ENCODE measurements around the gene TEX30.
A peak's percentile ranks its signal among the peaks of the same experiment; 100 is the strongest.

DNA sequence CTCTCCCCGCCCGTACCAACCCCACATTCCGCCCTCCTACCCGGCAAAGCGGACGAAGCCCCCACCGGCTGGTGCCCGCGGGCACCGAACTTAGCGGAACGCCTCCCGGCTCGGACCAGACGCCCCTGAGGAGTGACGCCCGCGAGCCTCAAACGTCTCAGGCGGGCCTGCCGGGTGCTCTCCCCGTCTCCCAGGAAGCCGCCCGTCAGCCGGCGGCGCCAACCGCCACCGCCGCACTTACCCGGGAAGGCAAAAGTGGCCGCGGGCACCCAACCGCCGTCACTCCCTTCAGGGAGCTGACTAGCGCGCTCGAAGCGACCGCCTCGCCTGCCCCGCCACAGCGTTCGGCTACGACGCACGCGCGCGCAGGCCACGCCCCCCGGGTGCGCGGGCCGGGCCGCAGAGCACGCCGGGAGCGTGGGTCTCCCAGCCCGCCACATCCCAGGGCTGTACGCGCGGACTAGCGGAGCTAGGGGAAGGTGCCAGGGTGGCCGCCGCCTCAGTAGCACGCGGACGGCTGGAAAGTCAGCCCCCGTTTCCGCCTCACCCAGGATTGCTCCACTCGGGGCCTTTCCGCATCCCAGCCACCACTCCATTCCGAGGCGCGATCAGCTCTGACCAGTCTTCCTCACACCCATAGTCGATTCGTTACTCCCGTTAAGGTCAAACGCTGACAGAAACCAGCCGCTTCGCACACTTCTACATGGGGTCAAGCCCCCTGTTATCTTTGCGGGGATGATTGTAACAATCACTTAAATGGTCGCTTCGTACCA, at the start of gene TEX30:
- TF ChIP-seq, protein P1, sequence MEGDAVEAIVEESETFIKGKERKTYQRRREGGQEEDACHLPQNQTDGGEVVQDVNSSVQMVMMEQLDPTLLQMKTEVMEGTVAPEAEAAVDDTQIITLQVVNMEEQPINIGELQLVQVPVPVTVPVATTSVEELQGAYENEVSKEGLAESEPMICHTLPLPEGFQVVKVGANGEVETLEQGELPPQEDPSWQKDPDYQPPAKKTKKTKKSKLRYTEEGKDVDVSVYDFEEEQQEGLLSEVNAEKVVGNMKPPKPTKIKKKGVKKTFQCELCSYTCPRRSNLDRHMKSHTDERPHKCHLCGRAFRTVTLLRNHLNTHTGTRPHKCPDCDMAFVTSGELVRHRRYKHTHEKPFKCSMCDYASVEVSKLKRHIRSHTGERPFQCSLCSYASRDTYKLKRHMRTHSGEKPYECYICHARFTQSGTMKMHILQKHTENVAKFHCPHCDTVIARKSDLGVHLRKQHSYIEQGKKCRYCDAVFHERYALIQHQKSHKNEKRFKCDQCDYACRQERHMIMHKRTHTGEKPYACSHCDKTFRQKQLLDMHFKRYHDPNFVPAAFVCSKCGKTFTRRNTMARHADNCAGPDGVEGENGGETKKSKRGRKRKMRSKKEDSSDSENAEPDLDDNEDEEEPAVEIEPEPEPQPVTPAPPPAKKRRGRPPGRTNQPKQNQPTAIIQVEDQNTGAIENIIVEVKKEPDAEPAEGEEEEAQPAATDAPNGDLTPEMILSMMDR (IDR thresholded peaks at IDR 0.05), result no peak
- TF ChIP-seq POLR2AphosphoS5 (IDR thresholded peaks at IDR 0.05; ENCODE audit: insufficient read depth in 1 of 2, low read depth in 1 of 2) (peak in 1 of 2 donors; percentile 77), POLR2A (IDR thresholded peaks at IDR 0.05) (peak in 1 of 2 donors; percentile 76)

All from vagina (tissue), 2 donors.